ENCODE measurements around the gene FMN1.

The FMN1 gene

GRCh38 chr15:33115191-33115861, 79.2 kb downstream of the FMN1 start:
- no peak for DNase-seq

GRCh38 chr15:33114374-33114717, 80.2 kb downstream of the FMN1 start:
- DNase-seq = no peak

DNA sequence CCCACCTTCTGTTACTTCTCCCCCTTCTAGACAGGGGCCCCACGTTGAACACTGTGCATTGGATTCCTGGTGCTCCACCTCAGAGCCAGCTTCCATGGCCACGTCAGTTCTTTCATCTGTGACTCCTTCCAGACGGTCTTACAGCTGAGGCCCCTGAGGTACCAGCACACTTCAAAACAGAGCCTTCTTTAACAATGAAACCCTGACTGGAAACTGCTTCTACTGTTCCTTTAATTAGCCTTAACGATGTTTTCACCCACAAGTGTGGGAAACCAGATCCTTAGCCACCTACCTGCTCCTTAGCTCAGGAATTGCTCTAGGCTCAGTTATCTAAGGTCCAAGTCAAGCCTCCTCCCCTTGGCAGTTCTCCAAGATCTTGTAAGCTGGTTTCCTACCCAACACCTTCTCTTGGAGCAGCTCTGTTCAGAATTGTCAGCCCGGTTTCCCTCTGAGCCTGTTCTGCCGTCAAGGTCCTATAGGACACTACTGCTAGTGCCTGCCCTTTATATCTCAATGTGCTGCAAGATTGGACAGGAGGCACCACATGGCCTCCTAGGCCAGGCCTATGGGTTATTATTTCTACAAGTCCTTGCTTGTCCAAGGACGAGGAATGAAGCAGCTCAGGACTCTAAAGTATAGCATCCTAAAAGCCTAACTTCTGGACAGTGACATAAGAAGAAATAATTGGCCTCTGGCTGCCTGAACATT, 80.7 kb downstream of the FMN1 start:
- DNase-seq = no peak

- no peak for DNase-seq
Observed at GRCh38 chr15:33112541-33113105, 81.9 kb downstream of the FMN1 start.

- DNase-seq = no peak
Observed at GRCh38 chr15:33111041-33111451, 83.5 kb downstream of the FMN1 start.

DNA sequence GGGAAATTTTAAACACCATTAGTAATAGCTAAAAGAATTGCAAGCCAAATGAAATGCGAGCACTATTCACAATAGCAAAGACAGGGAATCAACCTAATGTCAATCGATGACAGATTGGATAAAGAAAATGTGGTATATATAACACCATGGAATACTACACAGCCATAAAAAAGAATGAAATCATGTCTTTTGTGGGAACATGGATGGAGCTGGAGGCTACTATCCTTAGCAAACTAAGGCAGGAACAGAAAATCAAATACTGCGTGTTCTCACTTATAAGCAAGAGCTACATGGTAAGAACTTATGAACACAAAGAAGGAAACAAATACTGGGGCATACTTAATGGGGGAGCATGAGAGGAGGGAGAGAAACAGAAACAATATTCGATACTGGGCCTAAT, 85.2 kb downstream of the FMN1 start:
- no peak for DNase-seq

- DNase-seq = no peak
Observed at GRCh38 chr15:33108518-33108917, 86.0 kb downstream of the FMN1 start.

- DNase-seq = no peak
Observed at GRCh38 chr15:33107950-33108349, 86.6 kb downstream of the FMN1 start.

DNA sequence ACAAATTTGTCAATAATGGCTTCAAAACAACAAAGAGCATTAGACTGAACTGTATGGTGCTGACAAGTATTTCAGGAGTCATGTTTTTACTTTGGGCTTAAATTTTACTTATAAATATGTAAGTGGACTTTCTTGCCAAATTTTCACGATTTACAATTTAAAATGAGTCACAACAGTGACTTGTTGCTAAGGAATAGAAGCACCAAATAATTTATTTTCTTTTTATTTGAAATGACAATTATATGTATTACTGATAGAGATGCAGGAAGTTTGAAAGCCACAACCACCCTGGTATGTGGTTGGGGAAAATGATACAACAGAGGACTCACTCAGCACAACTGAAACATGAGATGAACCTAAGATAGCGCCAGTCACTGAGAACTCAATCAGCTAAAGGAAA, 90.3 kb downstream of the FMN1 start:
- DNase-seq = no peak

DNA sequence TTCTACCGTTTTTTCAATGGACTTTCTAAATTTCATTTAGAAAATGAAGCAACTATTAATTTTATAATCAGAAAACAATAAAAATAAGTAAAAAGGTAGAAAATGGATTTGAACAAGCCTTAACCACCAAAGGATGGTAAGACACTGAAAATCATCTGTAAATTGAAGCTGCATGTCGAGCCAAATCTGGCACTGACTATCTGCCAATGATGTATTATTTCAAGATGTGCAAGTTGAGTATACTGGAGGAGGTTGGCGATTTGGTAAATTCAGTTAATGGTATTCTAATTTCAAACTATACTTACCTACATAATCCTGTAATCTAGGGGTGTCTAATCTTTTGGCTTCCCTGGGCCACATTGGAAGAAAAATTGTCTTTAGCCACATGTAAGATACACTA, 93.5 kb downstream of the FMN1 start:
- DNase-seq = no peak

DNA sequence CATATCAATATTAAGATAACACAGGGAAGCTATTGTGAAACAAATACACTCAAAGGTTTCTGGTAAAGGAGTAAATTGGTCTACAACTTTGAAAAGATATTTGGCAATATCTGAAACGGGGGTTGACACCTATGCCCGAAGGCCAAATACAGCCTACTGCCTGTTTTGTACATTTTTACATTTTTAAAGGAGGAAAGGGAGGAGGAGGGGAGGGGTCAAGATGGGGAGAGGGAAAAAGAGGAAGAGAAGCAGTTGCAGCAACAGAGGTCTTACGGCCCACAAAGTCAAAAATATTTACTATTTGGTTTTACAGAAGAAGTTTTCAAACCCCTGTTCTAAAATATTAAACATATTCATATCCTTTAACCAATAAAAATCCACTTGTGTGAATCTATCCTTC, 94.2 kb downstream of the FMN1 start:
- no peak for DNase-seq

DNA sequence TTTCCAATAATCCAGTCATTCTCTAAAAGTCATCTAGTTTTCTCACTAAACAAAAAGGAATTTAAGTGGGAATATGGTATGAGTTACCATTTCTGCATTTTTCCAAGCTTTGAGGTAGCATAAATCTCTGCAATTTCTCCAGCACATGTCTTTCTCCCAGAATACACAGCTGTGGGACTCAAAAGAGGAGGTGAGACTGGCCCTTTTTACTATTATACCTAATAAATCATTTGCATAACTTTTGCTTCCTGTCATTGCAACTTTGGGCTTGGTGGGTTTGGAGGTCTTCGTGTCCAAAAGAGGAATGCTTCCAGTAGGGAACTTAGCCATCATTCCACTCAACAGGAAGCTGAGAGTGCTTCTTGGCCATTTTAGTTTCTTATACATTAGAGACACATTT, 94.8 kb downstream of the FMN1 start:
- no peak for DNase-seq

DNA sequence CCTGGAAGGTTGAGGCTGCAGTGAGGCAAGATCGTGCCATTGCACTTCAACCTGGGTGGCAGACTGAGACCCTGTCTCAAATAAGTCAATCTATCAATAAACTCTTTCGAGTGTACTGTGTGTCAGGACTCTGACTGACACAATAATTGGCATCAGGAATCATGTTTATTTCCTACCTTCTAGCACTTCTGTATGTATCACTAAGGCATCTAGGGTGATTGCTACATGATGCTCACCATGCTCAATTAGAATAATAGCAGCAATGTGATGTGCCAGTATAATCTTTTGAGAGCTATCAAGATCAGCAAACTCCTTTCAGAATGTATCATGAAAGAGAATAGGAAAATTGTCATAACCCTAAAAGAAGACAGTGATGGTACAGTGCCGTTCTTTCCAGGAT, 95.3 kb downstream of the FMN1 start:
- DNase-seq = no peak

DNA sequence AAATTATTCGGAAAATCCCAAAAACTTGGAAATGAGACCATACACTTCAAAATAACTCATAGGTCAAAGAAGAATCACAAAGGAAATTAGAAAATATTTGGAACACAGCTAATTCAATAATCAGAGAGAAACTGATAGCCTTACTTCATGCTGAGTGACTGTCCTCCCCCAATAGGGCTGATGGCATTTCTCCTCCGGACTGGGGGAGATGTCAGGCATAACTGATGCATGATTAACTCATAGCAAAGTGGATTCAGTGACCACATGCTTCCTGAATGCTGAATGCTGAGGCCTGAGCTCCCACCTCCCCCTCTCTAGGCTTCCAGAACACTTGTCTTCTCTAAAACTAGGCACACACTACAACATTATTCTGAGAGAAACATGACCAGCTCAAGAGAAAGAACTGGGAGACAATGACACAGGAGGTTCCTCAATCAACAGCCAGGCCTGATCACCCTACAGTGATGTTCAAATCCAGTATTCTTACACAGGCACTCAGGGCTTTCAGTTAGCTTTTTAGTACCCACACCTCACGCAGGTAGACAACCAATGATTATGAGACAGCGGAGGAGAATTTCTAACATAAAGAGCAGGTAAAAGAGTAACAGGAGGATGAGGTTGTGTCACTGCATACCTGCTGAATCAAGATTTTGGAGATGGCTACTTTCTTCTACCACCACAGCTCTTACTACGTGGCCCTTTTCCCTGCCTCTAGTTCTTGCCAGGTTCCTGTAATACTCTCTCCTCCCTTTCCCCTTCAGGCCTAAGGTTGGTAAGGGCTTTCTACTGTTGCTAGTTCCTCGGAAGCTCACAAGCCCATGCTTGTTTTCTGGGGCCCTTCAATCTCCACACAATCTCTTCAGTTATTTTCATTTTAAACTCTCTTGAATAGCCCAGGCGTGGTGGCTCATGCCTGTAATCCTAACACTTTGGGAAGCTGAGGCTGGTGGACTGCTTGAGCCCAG, 96.1 kb downstream of the FMN1 start:
- DNase-seq = no peak

GRCh38 chr15:33096134-33096533, 98.4 kb downstream of the FMN1 start:
- DNase-seq = no peak

GRCh38 chr15:33095641-33096040, 98.9 kb downstream of the FMN1 start:
- no peak for DNase-seq

DNA sequence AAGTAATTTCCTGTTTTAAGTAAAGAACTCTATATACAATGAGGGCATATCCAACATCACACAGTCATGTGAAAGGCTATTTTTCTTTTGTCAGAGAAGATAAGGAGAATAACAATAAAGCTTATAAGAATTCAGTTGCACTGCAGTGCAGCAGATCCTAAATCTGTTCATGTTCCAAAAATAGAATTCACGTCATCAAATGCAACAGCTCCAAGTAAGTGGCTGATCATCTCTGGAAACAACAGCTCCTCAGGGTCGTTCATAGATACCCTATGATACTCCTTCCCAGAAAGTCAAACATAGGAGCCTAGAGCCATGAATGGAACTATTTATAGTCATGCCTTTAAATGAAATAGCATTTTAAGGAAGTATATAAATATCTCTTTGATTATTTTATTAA, 100.2 kb downstream of the FMN1 start:
- no peak for DNase-seq

GRCh38 chr15:33093222-33093621, 101.3 kb downstream of the FMN1 start:
- no peak for DNase-seq

- no peak for DNase-seq
Observed at GRCh38 chr15:33091983-33092693, 102.4 kb downstream of the FMN1 start.

DNA sequence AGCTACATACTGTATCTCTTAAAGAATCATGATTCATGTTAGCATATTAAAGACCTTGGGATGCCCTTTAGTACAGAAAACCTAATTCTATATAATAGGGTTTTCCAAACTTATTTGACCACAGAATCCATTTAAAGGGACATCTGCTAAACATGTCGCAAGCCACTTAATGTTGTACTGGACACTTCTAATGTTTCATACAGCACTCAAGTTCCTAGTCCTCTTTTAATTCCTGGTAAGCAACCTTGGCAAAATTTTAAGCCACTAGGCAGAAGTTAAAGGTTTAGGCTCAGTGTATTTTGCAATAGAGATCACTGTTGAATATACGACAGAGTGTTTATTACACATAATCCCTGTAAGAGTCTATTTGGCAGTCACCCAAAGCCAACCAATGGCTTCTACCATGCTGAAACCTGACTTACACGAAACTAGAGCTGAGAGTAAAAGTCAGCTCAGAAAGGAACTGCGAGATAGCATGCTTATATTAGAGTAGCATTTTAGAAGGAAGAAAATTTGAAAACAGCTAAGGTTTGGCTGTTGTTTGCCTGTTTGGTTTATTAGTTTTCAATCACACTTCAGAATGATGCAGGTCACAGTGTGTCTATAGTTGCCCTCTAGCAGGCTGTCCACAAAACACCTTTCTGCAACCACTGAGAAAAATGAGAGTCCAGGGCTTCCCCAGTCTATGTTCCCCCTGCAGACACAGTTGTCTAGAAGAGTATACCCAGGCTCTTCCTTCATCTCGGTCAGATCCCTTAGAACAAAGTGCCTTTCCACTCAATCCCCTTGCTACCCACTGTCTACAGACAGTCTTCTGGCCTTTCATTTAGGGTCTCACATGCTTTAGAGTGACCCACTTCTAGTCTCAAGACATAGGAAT, 104.4 kb downstream of the FMN1 start:
- DNase-seq = no peak

DNA sequence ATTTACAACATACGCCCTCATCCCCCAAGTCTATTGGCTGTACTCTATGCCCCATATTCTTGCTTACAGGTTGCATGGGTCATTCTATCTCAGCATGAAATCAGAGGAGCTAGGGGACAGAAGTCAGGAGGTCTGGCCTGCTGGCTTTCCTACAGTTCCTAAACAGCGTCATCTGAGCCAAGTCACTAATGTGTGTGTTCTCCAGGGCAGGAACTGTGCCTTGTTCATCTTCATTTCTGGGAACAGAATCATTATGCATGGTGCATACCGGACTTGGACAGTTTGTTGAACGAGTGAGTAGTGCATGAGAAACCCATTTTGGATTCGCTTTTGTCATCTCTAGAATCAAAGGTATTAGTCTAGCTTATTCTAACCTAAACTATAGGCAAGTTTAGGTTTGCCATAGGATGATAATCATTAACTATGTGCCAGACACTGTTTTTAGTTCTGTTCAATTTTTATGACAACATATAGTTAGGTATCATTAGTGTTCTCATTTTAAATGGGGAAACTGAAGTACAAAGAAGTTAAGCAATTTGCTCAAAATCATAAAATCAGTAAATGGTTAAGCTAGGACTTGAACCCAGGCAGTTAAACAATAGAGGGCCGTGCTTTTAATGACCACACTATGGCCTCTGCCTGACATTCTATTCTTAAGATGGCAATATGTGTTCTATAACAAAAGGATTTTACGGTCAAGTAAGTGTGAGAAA, 105.2 kb downstream of the FMN1 start:
- no peak for DNase-seq
